ENCODE data around the gene STXBP3.

GRCh38 chr1:108767115-108767514 is 20.6 kb downstream of the STXBP3 start:
- no peak for TF ChIP-seq EZH2phosphoT487 (IDR thresholded peaks at IDR 0.05; ENCODE audit: low read depth, severe bottlenecking, unreplicated experiment)
- TF ChIP-seq CTCF (IDR thresholded peaks at IDR 0.05; ENCODE audit: poor library complexity): no peak
- TF ChIP-seq EZH2 (IDR thresholded peaks at IDR 0.05; ENCODE audit: borderline replicate concordance): no peak

All from hepatocyte (in vitro differentiated cells).